Measurements from ENCODE around the gene FGF11.

GRCh38 chr17:7460850-7461660, 21.7 kb downstream of the FGF11 start:
- TF ChIP-seq CTCF (IDR thresholded peaks at IDR 0.05) (no peak), FOXM1 (IDR thresholded peaks at IDR 0.05; ENCODE audit: low read depth) (no peak), CHD2 (IDR thresholded peaks at IDR 0.05; ENCODE audit: low read length, partially characterized antibody) (no peak)

Data from SK-N-SH (cell line).